NCI-H187 treated with DMSO at 0.1 percent for 48 hours (cell line): ENCODE results near the gene CADM2.
"Not testable (repeated sequence)": the region's sequence is repeated elsewhere in the genome, so short reads cannot be mapped to it uniquely, and the experiment has no call there.

Experiments
- DNase-seq: peaks from one replicate; lab custom pipeline; 2025; lab: John Stamatoyannopoulos, UW

Gene CADM2

GRCh38 chr3:84958495-84959469 lies at the start of gene CADM2:
TSS of gene CADM2 (plus strand) at chr3:84958989.
- DNase-seq: peak; percentile 19

DNA sequence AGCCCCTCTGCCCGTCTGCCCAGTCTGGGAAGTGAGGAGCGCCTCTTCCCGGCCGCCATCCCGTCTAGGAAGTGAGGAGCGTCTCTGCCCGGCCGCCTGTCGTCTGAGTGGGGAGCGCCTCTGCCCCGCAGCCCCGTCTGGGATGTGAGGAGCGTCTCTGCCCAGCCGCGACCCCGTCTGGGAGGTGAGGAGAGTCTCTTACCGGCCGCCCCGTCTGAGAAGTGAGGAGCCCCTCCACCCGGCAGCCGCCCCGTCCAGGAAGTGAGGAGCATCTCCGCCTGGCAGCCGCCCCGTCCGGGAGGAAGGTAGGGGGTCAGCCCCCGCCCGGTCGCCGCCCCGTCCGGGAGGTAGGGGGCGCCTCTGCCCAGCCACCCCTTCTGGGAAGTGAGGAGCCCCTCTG lies 40.2 kb upstream of the CADM2 start:
- not testable (repeated sequence) for DNase-seq

GRCh38 chr3:84922682-84923081 lies 36.1 kb upstream of the CADM2 start:
- no peak for DNase-seq

GRCh38 chr3:84925571-84925970 lies 33.2 kb upstream of the CADM2 start:
- no peak for DNase-seq

GRCh38 chr3:84943379-84943778 lies 15.4 kb upstream of the CADM2 start:
- DNase-seq: no peak

- no peak for DNase-seq
Measured at GRCh38 chr3:84946240-84946639, 12.5 kb upstream of the CADM2 start.

GRCh38 chr3:84959470-84960271 lies 882 bp downstream of the CADM2 start:
- no peak for DNase-seq

- DNase-seq: no peak
Measured at GRCh38 chr3:84960581-84960980, 1.8 kb downstream of the CADM2 start.

GRCh38 chr3:84961011-84961410 lies 2.2 kb downstream of the CADM2 start:
- DNase-seq: no peak

DNA sequence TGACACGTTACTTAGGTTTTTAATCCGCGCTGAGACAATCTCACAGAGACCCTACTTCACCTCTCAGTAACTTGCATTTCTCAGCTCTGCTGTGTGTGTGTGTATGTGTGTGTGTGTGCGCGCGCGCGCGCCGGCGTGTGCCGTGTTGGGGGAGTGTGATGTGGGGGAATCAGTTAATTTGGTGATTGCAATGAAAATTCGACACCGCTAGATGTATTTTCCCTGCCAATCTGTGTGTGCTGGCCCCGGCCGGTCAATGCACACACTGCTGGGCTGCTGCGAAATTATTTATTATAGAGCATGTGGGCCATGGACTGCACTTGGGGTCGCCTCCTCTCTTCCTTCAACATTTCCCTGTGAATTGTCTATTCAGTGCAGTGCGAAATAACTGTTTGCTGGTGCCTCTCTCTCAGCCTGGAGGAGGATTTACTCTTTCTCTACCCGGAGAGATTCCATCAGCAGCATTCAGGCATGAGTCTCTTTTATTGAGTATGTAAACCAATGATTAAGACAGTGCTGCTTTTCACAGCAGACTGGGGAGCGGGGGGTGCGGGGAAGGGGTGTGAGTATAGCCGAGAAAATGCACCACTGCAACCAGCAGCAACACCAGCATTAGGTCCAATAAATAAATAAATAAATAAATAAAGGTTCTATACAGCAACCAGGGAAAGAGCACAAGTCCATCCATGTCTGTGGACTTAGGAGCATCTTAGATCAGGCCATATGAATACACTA lies 2.9 kb downstream of the CADM2 start:
- DNase-seq: no peak

- no peak for DNase-seq
Measured at GRCh38 chr3:84962415-84962814, 3.6 kb downstream of the CADM2 start.

DNA sequence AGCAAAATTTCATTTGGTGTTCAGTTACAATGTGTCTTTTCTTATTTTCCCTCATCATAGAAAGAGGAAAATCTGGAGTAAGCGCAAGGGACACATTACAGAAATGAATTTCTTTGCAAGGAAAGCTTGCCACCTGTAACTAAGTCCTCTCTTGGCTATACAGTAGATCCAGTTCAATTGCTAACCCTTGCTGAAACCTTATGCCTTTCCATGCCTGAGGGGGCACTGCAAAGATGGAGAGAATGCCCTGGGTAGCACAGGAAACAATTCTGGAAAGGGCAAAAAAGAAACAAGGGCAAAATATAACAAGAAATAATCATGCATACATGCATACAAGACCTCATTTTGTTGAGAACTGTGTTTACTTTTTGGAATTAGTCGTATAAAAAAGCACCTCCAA lies 4.3 kb downstream of the CADM2 start:
- DNase-seq: no peak

GRCh38 chr3:84965141-84965540 lies 6.4 kb downstream of the CADM2 start:
- DNase-seq: peak; percentile 1

DNA sequence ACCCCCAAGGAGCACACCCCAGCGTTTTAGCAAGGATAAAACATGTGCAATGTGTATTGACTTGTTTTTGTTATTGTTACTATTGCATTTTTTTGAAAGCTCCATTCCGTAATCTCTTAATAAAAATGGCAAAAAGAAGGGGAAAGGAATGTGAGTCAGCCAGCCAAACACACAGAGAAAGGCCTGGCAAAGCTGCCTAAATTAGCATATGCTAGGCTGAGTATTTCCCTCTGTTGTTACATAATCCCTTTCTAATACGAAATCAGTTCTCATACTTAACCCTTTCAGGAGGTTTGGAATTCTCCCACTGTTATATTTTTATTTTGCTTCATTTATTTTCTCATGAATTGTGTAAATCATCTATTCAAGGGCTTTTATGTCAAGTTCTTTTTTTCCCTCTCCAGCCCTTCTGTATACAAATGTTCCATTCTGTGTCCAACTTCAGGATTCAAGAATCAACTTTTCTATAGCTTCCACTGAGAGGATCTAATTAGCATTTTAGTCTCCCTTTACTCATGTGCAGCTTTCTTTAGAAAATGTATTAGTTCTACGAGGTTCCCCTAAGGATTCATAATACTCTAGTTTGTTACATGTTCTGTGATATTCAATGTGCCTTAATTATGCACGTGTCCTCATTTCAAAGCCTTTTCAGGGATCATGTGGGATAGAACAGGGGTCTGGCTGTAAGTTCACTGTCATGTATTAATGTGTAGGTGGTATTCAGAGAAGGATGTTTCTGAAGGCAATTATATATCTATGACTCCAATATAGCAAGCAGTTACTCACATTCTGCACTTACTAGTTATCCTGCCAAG lies 9.2 kb downstream of the CADM2 start:
- DNase-seq: no peak

DNA sequence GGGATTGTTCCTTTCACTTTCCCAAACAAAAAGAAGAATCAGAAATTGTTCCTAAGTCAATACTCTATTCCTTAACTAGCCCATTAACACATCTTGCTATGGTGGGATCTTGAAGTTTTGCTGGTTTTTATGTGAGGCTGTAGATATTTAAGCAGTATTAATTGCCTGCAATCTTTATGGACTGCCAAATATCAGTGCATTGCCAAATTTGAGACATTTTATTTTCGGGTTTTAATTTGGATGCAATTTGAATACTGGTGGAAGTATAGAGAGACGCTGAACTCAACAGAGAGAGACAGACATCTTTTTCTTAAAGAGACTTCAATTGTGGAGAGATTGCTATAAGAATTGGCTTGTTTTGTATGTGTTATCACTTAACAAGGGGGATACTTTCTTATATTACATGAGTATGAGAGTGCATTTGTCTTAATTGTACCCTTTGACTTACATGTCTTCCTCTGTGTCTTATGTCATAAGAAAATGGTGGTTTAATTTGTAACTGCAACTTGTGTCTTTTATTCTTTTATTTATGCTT lies 10.0 kb downstream of the CADM2 start:
- no peak for DNase-seq

DNA sequence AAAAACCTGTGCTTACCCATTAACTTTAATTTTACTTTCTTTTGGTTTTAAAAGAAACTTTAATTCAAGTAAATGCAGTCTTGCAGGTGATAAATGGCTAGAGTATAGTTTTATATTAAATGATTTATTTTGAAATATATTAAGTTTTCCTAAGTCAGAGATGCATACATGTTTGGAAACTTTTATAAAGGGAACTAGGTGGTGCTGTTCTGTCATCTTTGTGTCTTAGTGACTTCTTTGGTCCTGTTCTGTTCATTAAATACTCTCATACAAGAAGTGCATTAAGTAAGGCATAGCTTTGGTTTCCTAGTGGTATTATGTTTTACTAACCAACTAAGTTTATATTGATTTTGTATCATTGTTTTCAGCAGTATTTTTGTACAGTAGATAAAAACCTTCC lies 15.6 kb downstream of the CADM2 start:
- DNase-seq: no peak

- DNase-seq: no peak
Measured at GRCh38 chr3:84977021-84977420, 18.2 kb downstream of the CADM2 start.

DNA sequence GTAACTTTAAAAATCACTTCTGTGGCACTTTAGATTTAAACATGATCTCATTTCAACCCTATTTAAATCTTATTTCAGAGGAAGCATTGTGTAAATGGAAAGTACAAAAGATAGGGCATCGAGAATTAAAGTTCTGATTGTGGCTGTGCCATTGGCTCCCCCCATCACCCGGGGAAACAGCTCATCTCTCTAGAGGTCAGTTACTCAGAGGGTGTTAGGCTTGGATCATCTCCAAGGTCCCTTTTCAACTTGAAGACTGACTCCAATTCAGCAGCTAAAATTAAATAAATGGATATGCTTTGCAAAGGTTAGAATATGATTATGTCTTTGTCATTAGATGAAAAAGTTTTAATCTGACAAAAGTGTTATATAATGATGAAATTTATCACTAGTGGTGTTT lies 20.1 kb downstream of the CADM2 start:
- no peak for DNase-seq

DNA sequence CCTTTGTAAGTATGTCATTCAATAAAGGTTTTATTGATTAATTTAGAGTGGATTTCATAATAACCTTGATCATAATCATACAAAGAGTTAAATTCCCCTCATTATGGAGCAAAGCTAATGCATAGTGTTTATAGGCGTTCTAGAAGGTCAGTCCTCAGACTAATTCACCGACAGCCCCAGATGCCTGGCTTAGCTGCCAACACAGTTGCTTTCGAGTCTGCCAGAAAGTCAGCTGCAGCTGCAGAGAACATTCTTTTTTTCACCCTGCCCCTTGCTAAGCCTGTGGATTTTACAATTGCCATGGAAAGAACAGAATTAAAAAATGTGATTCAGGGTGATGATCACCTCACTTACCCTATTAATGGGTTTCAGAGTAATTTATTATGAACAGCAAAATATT lies 21.2 kb downstream of the CADM2 start:
- DNase-seq: no peak

DNA sequence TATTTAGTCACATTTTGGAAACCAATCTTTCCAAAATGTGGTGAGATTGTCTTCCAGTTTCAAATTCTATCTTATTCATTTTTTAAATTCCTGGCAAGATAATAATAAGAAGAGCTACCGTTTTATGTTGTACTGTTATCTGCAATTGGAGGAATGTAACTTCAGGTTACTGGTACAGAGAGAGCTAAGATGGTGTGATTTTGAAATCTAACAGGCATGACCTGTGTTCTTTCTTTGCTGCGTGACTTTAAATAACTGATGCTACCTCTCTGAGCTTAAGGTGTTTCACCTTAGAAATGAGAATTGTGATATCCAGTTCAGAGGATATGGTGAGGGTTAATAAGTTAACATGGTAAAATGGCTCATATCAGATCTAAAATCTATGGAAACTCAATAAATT lies 21.7 kb downstream of the CADM2 start:
- DNase-seq: no peak

- DNase-seq: no peak
Measured at GRCh38 chr3:84983490-84983889, 24.7 kb downstream of the CADM2 start.
